ENCODE data around the gene TIGD1. TPM values are rescaled to one million over a fixed set of nuclear protein-coding genes. Genes with fewer than 3 reads are reported as not detected.

The TIGD1 gene
- total and polyA plus RNA-seq, 8 donors: 3.7 to 12.4 (median 10.9) TPM

DNA sequence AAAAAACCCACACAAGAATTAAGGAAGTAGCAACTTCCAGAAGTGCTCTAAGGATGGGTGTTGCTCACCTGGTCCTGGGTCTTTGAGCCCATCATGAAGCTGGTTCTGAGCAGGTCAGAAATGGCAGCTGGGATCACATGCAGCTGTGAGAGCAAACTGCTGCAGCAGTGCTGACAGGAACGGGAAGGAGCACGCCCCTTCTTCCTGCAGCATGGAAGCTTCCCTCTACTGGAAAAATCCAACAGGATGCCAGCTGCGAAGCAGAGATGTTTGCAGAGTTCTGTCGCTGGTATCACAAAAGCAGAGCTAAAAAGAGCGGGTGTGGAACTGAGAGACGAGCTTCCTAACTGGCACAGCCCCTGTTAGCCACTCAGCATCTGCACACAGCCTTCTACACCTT is 33.9 kb upstream of the TIGD1 start:
- TF ChIP-seq, protein P1, sequence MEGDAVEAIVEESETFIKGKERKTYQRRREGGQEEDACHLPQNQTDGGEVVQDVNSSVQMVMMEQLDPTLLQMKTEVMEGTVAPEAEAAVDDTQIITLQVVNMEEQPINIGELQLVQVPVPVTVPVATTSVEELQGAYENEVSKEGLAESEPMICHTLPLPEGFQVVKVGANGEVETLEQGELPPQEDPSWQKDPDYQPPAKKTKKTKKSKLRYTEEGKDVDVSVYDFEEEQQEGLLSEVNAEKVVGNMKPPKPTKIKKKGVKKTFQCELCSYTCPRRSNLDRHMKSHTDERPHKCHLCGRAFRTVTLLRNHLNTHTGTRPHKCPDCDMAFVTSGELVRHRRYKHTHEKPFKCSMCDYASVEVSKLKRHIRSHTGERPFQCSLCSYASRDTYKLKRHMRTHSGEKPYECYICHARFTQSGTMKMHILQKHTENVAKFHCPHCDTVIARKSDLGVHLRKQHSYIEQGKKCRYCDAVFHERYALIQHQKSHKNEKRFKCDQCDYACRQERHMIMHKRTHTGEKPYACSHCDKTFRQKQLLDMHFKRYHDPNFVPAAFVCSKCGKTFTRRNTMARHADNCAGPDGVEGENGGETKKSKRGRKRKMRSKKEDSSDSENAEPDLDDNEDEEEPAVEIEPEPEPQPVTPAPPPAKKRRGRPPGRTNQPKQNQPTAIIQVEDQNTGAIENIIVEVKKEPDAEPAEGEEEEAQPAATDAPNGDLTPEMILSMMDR (IDR thresholded peaks at IDR 0.05): no peak
- ATAC-seq (no peak), DNase-seq (no peak)
- peaks cover 2 to 4% of the 10 kb centered on the region in 2 donors for H3K4me1 ChIP-seq
- no peaks in the 10 kb centered on the region for H3K9me3 ChIP-seq
- no peaks in the 10 kb centered on the region for H3K27me3 ChIP-seq
- intact Hi-C loops (cut with DNase I): no loop called here
- H3K27ac ChIP-seq: no peak overlapping the region
- peaks cover 0 to 42% of the 10 kb centered on the region in 2 donors for H3K36me3 ChIP-seq
- H3K4me3 ChIP-seq: no peak overlapping the region

DNA sequence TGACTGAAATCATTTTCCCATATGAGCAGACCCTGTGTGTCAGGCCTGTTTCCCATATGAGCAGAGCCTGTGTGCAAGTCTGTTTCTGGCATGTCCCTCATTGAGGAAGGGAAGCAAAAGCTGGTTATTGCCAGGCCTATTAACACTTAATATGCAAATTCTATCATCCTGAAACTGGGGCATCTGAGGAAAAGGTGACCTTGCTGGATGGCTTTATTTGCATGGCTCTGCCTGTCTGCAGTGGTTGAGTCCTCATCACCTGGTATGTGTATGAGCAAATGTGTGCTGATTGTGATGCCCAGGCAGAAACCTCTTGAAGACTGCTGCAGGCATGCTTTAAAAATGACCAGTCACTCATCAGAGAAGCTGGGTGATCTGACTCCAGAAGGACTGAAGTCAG is 31.4 kb upstream of the TIGD1 start:
- ATAC-seq: peak; percentile 39
- DNase-seq: no peak
- H3K27ac ChIP-seq: no peak overlapping the region
- no peaks in the 10 kb centered on the region for H3K9me3 ChIP-seq
- H3K4me1 ChIP-seq: peaks cover 0 to 2% of the 10 kb centered on the region in 2 donors
- TF ChIP-seq, protein P1 (IDR thresholded peaks at IDR 0.05): no peak
- H3K36me3 ChIP-seq: peaks cover 0 to 55% of the 10 kb centered on the region in 2 donors
- H3K4me3 ChIP-seq: no peak overlapping the region
- intact Hi-C loops (cut with DNase I): no loop called here
- H3K27me3 ChIP-seq: no peaks in the 10 kb centered on the region

DNA sequence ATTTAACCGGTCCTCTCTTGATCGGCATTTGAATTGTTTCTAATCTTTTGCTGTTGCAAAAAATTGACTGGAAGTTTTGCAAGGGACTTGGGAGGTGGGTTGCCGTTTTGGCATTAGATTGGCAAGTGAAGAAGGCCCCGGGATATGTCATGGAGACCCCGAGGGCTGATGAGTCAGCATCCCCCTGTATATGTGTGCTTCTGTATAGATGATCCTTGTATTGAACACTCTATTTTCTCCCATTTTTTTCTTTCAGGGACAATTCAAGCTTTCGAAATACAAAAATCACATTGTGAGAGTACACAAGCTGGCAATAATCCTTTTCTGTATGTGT is 30.3 kb upstream of the TIGD1 start:
- ATAC-seq: no peak

DNA sequence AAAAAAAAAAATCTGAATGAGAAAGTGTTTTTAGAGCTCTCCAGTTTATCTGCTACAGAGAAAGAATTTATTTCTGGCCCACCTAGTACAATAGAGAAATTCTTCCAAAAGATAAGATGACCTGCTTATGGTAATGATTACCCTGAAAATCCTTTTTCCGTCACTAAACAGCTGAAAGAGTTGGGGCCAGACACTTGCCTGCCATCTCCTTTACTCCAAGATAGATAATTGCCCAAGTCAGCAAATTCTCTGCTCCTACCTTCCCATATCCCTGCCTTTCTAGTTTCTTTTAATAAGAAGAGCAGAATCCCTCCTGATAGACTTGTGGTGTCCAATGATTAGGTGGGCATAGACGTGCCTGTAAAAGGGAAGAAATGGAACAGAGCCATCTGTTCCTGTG is 28.3 kb upstream of the TIGD1 start:
- H3K27ac ChIP-seq: no peak overlapping the region
- no peaks in the 10 kb centered on the region for H3K27me3 ChIP-seq
- H3K4me3 ChIP-seq: no peak overlapping the region
- intact Hi-C loops (cut with DNase I): no loop called here
- TF ChIP-seq, protein P1 (IDR thresholded peaks at IDR 0.05): no peak
- DNase-seq (no peak), ATAC-seq (no peak)
- no peaks in the 10 kb centered on the region for H3K9me3 ChIP-seq
- peaks cover 0 to 2% of the 10 kb centered on the region in 2 donors for H3K4me1 ChIP-seq
- H3K36me3 ChIP-seq: peaks cover 0 to 74% of the 10 kb centered on the region in 2 donors

More for the DNA sequence above, 30.3 kb upstream of the TIGD1 start:
- Histone ChIP-seq H3K27me3 (no peaks in the 10 kb centered on the region), H3K36me3 (peaks cover 0 to 60% of the 10 kb centered on the region in 2 donors), H3K4me3 (no peak overlapping the region), H3K27ac (no peak overlapping the region), H3K9me3 (no peaks in the 10 kb centered on the region), H3K4me1 (peaks cover 0 to 2% of the 10 kb centered on the region in 2 donors)
- TF ChIP-seq, protein P1 (IDR thresholded peaks at IDR 0.05): no peak
- intact Hi-C loops (cut with DNase I): no loop called here
- no peak for DNase-seq

DNA sequence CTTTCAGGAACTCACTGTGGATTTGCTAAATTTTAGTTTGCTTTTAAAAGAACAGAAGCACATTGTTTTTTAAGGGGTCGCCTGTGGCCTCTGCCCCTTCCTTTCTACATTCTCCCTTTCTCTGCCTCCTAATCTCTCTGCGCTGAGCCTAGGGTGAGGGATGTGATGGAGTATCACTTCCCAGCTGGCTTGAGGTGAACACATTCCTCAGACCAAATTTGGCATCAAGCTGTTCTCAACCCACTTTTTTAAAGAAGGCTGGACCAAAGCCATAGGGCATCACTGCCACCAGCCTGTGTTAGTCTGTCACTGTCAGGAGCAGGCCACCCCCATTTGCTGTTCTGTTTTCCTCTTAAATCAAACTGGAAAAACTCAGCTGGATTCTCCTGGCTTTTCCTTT is 27.5 kb upstream of the TIGD1 start:
- TF ChIP-seq, protein P1 (IDR thresholded peaks at IDR 0.05): no peak
- ATAC-seq (no peak), DNase-seq (no peak)
- intact Hi-C loops (cut with DNase I): no loop called here
- Histone ChIP-seq H3K4me3 (no peak overlapping the region), H3K9me3 (no peaks in the 10 kb centered on the region), H3K27me3 (no peaks in the 10 kb centered on the region), H3K36me3 (peaks cover 0 to 77% of the 10 kb centered on the region in 2 donors), H3K27ac (no peak overlapping the region), H3K4me1 (peaks cover 0 to 2% of the 10 kb centered on the region in 2 donors)

Measured in left lung (tissue), 10 donors.